Stimulated activated CD4-positive, alpha-beta T cell treated with anti-CD3 and anti-CD28 coated beads, Interleukin-12 subunit alpha, Interleukin-12 subunit beta, amount 100 ng/mL, for 48 hours (primary cell): ENCODE measurements around the gene STON2.

ENCODE experiments used
- DNase-seq, 3 donors: peaks; one replicate each; pipeline ENCODE4 v3.0.0-alpha.2; 2020; ENCODE audit warnings: low read depth in 2 of 3, low spot score in 1 of 3

Gene STON2

GRCh38 chr14:81337073-81337472 is 63.1 kb downstream of the STON2 start:
- no peak for DNase-seq

GRCh38 chr14:81336009-81336408 is 64.1 kb downstream of the STON2 start:
- DNase-seq, result no peak

- no peak for DNase-seq
Measured at GRCh38 chr14:81332725-81333124, 67.4 kb downstream of the STON2 start.

- DNase-seq, result no peak
Measured at GRCh38 chr14:81331229-81332021, 68.7 kb downstream of the STON2 start.

- no peak for DNase-seq
Measured at GRCh38 chr14:81330619-81331122, 69.5 kb downstream of the STON2 start.

GRCh38 chr14:81329640-81330381 is 70.3 kb downstream of the STON2 start:
- DNase-seq, result no peak

- DNase-seq, result no peak
Measured at GRCh38 chr14:81326451-81326850, 73.7 kb downstream of the STON2 start.

- no peak for DNase-seq
Measured at GRCh38 chr14:81324011-81324410, 76.1 kb downstream of the STON2 start.

- DNase-seq, result no peak
Measured at GRCh38 chr14:81323093-81323492, 77.0 kb downstream of the STON2 start.

GRCh38 chr14:81319946-81320345 is 80.2 kb downstream of the STON2 start:
- DNase-seq, result no peak

GRCh38 chr14:81319314-81319713 is 80.8 kb downstream of the STON2 start:
- DNase-seq, result no peak

- no peak for DNase-seq
Measured at GRCh38 chr14:81315341-81315740, 84.8 kb downstream of the STON2 start.

GRCh38 chr14:81314443-81315175 is 85.5 kb downstream of the STON2 start:
- no peak for DNase-seq

GRCh38 chr14:81313775-81314429 is 86.2 kb downstream of the STON2 start:
- DNase-seq, result no peak

GRCh38 chr14:81313200-81313599 is 86.9 kb downstream of the STON2 start:
- DNase-seq, result no peak

GRCh38 chr14:81312289-81312876 is 87.7 kb downstream of the STON2 start:
- no peak for DNase-seq

GRCh38 chr14:81311778-81312177 is 88.3 kb downstream of the STON2 start:
- DNase-seq, result no peak

GRCh38 chr14:81311141-81311540 is 89.0 kb downstream of the STON2 start:
- DNase-seq, result no peak

GRCh38 chr14:81310606-81311005 is 89.5 kb downstream of the STON2 start:
- no peak for DNase-seq

GRCh38 chr14:81309511-81309910 is 90.6 kb downstream of the STON2 start:
- DNase-seq, result no peak

- no peak for DNase-seq
Measured at GRCh38 chr14:81305743-81306142, 94.4 kb downstream of the STON2 start.
